HG03095 (cell line): ENCODE measurements around the gene AGPAT2.

Source experiments
- ATAC-seq: cut with Tn5 transposase; IDR thresholded peaks from one replicate; pipeline ENCODE4 v1.9.1; 2021; ENCODE audit warnings: moderate library complexity; ENCODE audit not compliant: unreplicated experiment

AGPAT2 gene

DNA sequence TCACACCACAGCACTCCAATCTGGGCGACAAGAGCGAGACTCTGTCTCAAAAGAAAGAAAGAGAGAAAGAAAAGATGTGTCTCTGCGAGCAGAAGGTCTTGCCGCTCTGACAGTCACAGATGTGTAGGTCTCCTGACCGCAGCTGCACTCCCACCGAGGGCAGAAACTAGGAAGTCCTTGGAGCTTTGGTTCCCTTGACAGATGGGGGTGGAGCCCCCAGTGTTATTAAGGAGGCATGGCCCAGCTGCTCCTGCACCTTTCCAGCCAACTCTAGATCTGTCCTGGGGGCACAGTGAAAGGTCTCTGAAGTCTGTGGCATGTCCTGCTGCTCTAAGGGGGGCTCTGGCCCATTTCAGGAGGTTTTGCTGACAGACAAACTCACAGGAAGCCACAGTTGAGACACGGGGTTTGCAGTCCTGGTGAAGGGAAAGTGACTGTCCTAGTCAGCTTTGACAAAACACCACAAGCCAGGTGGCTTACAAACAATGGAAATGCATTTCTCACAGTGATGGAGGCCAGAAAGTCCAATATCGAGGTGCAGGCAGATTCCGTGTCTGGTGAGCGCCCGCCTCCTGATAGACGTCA, 16.1 kb upstream of the AGPAT2 start:
- no peak for ATAC-seq

DNA sequence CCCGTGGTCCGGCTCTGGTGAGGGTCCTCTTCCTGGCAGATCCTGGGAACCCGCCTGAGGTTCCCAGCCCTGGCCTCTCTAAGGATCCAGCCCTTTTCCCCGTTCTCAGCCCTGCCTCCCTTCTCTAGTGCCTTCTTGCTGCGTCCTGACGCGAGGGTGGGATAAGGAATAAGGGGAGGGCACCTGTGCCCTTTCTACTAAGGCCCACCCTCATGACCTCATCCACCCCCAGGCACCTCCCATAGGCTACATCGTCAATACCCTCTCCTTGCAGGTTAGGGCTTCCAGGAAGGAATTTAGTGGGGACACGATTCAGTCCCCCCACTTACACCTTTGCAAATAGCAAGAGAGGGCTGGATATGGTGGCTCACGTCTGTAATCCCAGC, 14.4 kb upstream of the AGPAT2 start:
- ATAC-seq = peak; percentile 9

GRCh38 chr9:136700959-136701667, 13.9 kb upstream of the AGPAT2 start:
- ATAC-seq = peak; percentile 57

DNA sequence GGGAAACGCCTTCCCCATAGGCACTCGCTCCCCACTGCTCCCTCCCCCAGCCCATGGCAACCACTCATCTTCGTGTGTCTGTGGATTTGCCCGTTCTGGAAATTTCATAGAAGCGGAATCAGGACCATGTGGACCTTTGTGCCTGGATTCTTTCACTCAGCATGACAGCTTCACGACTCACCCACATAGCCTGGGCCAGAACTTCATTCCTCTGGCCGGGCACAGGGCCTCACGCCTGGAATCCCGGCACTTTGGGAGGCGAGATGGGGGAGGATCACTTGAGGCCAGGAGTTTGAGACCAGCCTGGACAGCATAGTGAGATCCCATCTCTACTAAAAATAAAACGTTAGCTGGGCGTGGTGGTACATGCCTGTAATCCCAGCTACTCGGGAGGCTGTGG, 13.0 kb upstream of the AGPAT2 start:
- no peak for ATAC-seq

- no peak for ATAC-seq
These were observed 11.5 kb upstream of the AGPAT2 start for GRCh38 chr9:136698635-136699246.

DNA sequence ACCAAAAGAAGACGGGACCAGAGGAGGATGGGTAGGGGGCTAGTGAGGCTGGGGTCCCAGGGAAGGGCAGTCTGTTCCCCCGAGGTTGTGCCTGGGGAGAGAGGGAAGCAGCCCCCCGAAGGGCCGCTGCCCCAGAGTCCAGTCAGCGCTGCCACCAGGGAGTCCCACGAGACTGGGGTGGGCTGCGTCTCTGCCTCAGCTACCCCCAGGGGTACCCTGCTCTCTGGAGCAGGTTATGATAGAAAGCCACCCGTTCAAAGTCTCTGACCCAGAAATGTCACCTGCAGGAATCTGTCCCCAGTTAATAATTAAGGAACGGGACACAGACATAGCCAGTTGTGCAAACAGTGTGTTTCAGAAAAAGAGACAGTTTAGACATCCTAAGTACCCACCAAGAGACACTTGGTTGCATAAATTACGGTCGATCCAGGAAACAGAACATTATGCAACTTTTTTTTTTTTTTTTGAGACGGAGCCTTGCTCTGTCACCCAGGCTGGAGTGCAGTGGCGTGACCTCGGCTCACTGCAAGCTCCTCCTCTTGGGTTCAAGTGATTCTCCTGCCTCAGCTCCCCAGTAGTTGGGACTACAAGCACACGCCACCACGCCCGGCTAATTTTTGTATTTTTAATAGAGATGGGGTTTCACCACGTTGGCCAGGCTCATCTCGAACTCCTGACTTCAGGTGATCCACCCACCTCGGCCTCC, 10.7 kb upstream of the AGPAT2 start:
- no peak for ATAC-seq

DNA sequence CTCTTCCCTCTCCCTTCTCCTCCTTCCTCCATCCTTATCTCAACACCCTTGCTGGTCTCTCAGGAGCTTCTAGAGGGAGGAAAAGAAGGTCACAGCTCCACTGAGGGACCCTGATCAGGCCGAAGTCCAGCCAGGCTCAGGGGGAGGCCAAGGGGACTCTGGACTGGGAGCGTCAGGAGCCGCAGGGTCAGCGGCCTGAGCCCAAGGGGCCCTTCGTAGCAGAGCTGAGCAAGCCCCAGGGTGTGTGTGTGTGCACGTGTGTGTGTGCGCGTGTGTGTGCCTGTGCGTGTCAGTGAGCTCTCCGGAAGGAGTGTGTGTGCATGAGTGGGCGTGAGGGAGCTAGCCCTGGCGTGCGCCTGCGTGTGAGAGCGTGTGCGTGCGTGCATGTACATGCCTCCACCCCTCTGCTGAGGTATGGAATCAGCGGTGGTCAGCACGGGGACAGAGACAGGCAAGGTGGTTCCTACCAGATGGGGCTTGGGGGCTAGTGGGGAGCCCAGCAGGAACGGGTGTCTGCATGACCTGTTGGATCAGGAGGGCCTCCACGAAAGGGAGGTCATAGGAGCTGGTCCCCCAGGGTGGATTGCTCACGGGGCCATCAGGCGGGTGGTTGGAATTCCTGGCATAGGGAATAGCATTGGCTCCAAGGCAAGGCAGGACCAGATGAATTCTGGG, 10.0 kb upstream of the AGPAT2 start:
- no peak for ATAC-seq

DNA sequence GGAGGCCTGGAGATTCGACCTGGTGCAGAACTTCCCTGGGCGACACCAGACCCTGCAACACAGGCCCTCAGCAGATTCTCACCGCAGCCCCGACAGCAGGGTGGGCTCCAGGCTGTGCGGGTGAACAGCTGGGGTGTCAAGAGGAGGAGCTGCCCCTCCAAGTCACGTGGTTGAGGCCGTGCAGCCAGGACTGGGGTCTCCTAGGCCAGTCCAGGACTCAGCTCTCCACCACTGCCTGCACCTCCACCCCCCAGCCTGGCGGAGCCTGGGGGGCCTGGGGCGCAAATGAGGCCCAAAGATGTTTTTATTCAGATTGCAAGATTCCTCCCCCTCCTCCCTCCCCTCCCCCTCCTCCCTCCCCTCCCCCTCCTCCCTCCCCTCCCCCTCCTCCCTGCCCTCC, 9.2 kb upstream of the AGPAT2 start:
- no peak for ATAC-seq

DNA sequence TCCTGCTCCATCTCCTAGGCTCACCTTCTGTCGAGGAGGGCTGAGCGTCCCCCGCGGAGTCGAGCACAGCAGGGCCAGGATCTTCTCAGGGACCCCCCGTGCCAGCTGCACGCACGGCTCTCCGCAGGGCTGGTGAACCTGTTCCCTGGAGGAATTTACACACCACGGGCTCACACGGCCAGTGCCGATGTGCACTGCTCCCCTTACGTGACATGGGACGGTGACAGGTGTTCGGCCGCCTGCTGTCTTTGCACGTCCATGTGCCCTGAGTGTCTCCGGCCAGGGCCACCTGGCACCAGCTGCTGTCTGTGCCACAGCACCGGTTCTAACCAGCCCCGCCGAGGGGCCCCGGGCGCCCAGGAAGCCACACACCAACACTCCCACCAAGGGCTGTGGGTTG, 8.7 kb upstream of the AGPAT2 start:
- no peak for ATAC-seq

GRCh38 chr9:136695435-136695895, 8.2 kb upstream of the AGPAT2 start:
- no peak for ATAC-seq

DNA sequence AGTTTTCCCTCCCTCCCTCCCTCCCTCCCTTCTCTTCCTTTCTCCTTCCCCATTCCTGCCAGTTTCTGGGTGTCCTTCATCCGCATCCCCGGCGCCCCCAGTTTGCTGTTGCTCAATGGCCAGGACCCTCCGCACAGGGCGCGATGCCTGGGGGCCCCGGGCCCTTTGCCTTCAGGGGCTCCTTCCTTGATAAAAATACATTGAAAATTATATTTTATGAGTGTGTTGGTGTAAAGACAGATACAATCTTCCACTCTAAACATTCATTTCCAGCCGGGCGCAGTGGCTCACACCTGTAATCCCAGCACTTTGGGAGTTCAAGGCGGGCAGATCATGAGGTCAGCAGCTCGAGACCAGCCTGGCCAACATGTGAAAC, 7.6 kb upstream of the AGPAT2 start:
- ATAC-seq = no peak

DNA sequence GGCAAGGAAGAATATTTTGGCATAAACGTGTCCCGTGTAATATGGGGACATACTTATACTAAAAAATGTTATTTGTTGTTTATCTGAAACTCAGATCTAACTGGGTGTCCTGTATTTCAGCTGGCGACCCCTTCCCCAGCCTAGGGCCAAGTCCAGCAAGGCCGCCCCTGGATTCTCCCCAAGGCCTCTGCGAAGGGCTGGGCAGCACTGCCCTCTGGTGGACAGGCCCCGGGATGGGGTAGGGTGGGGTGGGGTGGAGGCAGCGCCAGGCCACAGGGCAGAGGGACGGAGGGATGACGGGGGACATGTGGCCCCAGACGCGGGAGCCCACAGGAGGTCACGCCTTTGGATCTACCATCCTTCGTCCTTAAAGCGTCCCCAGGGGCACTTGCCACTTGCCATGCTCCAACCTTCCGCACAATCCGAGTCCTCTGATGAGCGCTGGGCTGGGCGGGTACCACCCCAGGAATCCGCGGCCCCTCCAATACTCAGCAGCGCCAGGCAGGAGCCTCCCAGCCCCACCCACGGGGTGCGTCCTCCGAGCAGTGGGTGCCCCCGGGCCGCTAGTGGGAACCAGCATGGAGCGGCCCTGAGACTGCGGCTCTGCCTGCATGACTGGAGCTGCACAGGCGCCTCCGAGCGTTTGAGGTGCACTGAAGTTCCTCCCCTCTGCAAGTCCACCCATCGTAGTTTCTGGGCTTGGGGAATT, 7.1 kb upstream of the AGPAT2 start:
- ATAC-seq = no peak

DNA sequence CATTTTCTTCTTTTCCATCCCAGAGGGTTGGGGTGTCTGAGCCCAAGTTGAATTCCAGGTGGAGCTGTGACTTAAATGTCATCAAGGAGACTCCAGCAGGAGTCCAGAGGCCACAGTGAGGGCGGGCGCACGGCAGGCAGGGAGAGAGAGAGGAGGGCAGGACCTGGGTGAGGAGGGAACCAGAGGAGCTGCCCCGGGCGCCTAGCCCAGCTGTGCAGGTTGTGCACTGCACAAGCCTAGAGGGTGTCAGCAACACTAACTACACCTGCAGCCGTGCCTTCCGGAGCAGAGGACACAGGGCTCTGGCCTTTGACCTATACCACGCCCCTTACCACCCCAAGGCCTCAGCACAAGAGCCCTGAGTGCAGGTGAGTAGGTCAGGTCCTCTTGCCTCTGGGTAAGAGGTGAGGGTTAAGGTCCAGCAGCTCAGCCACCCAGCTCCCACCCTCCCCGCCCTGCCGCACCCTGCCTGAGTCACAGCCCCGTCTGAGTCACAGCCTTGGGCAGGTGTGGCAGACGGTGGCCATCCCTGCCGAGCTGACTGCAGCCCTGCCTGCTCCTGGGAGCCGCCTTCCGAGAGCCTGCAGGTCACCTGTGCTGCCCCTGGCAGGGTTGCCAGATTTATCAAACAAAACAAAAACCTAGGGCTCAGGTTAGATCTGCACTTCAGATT, 6.4 kb upstream of the AGPAT2 start:
- no peak for ATAC-seq

DNA sequence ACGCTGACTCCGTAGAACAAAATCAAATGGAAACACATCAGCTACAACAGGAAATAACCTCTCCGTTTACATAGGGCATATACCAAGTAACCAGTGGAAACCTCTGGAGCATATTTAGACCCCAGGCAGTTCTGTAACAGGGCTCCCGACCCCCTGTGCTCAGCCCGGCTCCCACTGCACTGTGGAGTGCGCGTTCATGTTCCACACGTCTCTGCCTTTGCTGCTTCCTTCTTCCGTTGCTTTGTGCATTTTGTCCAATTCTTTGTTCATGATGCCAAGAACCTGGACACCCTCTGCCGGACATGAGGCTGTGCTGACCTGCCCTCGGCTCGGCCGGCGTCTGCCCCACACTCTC, 5.9 kb upstream of the AGPAT2 start:
- no peak for ATAC-seq

DNA sequence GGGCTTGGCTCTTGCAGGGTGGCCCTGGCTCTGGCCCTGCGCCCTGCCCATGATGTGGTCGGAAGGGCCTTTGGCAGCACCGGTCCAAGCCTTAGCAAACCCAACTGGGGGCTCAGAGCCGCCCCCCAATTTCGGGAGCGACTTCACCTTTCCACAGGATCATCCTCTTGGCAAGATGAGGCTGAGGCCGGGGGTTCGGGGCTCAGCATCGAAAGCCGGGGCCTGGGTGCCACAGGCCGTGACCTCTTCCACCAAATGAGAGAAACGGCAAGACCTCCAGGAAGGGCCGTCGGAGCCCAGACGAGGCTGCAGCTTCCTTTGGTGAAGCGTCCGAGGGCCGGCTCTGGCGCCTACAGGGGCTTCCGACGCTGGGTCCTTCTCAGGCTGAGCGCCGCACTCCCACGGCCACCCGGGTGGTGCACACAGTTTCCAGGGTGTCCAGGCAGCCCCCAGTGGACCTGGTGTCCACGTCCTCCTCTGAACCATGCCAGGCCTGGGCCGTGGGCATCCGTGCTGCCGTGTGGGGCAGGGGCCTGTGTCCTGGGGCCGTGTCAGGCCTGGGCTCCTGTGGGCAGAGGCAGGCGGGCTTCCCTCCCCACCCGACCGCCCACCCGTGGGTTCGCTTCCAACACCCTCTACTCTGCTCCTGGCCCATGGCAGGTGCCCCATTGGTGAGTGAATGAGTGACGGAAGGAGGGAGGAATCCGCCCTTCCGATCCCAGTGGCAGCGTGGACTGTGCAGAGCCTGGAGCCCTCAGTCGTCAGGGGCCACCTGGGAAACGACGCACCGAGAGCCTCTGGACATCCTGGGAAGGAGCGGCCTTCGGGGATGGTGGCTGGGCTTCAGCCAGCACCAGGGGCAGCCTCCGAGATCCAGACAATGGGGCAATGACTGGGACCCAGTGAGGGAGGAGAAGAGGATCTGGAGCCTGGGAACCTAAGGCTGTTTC, 5.2 kb upstream of the AGPAT2 start:
- ATAC-seq = no peak

- ATAC-seq = no peak
These were observed 4.3 kb upstream of the AGPAT2 start for GRCh38 chr9:136691316-136692184.

DNA sequence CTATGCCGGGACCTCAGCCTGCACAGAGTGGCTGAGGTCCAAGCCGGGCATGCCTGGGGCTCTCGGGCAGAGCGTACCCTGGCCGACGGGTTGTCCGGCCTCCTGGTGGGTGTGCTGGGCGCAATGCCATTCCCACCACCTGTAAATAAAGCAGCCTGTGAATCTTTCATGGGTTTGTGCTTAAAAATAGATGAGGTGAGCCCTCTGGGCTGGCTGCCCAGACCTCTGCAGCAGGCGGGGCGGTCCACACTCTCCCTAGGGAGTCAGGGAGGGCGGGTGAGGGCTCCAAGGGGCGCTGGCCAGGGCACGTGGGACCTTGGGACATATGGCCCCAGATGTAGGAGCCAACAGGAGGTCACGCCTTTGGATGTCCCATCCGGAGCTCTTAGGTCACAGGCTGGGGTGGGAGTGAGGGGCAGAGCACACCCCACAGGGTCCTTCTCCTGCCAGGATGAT, 3.6 kb upstream of the AGPAT2 start:
- no peak for ATAC-seq
